HG03521 (cell line): ENCODE measurements around the gene SPON2.

Experiments used
- ATAC-seq: cut with Tn5 transposase; IDR thresholded peaks from one replicate; pipeline ENCODE4 v1.9.1; 2021; ENCODE audit warnings: mild to moderate bottlenecking, moderate library complexity; ENCODE audit not compliant: unreplicated experiment

SPON2 gene

DNA sequence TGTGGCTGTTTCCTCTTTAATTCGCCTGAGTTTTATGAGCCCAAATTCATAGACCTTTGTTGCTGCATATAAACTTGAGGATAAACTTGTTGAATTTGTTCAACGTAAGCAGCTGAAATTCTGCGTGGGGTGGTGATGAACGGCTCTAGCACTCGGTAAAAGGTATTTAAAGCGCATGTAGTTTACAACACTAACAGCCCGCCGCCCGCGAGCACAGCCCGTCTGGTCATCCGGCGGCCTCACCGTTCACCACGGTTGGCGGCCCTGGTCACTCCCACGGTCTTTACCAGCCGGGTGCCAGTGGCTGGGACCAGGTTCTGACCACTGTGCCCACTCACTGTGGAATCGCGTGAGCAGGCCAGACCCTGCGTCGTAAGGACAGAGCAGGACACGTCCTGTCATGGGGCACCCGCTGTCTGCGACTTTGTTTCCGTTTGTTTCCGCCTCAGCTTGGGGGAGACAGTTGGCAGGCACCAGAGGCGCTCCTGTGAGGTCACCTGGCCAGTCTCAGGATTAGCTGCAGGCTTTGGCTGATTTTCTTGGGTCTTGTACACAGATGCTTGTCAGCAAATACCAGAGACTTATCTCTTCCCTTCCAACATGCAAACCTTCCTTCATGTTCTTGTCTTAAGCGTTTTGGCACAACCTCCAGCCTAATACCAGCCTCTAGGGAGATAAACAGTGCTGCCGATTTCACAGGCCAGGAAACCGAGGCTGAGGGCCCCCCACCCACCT, 36.8 kb upstream of the SPON2 start:
- ATAC-seq, result no peak

DNA sequence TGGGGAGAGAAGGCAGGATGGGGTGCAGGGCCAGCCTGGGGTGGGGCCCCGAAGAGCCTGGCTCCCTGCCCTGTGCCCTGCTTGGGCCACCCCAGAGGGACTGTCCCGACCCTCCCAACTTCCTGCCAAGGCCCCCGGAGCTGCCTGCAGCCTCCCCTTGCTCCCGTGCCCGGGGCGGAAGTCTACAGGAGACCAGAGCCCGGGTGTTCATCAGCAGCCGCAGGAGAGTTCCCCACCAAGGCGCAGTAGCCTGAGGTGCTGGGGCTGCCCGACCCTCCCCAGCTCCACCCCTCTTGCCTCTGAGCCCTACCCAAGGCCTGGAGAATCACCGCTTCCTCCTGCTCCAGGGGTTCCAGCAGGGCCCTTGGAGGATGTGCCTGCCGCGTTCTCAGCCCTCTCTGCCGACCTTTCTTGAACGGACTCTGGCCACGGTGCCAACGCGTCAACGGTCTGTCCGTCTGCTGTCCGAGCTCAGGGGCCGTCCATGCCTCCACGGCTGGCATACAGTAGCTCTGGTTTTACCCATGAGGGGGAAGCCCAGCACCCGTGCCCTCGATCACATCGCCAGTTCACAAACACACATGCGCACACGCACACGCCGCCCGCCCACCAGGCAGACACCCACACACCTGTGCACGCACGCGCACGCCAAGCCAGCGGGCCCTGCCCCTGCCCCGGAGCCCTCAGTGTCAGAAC, 36.0 kb upstream of the SPON2 start:
- ATAC-seq, result no peak

DNA sequence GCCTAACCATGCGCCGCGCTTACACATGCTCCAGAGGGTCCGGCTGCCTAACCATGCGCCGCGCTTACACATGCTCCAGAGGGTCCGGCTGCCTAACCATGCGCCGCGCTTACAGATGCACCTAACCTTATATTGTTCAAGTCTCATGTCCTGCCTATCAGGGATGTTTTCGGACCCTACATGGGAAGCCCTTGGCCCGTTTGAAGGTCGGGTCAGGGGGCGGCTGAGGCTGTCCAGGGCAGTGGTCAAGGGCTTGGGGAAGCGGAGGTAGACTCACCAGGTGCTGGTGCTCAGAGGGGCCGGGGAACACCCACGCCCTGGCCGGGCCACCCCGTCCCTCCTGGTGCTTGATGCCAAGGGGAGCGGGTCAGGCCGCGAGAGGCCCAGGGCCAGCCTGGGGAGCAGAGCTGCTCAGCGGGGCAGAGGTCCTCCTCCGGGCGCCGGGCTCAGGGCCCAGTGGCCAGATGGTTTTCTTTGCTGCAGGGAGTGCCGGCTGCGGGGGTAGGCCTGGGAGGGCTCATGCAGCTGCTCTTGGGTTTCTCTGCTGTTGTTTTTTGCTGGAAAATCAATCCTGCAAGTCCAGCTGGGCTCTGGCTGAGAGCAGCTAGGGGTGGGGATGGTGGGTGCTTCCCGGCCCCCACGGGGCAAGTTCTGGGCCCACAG, 35.4 kb upstream of the SPON2 start:
- no peak for ATAC-seq

DNA sequence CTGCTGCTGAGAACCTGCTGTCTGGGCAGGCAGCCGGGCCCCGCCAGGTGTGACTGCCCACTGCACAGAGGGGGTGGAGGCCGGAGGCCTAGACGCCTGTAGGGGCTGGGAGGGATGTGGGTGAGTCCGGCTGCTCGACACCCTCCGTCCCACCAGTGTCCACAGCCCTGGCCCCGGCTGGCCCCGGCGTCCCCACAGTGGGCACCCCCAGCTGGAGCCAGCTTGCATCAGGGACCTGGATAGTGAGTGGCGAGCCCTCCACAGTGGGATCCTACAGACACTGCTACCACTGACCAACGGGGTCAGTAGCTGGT, 34.7 kb upstream of the SPON2 start:
- no peak for ATAC-seq

DNA sequence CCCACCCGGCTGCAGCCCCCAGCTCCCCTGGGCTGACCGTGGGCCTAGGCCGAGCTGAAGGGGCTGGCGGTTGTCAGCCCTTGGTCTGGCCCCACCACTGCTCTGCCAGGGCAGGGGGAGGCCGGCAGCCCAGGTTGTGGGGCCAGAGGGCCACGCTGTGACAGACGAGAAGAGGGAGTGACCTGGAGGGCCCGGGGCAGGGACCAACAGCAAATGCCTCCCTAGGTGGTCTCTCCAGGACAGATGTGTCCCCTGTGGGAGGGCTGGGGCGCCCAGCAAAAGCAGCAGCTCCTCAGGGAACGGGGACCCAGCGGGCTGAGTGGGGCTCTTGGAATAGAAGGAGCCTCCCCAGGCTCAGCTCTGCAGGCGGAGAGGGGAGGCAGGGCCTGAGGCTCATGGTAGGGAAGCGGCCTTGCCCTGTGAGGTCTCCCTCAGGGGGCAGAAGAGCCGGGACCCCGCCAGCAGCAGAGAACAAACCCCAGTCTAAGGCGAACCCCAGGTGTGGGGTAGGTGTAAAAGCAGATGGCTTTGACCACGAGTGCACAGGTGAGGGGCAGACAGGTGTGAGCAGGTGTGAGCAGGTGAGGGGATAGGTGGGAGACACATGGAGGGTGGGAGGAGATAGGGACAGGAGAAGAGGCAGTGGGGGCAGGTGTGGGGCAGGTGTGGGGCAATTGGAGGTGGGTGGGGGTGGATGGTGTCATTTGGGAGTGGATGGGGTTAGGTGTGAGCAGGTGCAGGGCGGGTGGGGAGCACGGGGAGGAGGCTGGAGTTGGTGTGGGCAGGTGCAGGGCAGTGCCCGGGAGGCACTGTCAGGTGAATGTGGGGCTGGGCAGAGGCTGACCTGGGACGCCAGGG, 34.1 kb upstream of the SPON2 start:
- no peak for ATAC-seq

DNA sequence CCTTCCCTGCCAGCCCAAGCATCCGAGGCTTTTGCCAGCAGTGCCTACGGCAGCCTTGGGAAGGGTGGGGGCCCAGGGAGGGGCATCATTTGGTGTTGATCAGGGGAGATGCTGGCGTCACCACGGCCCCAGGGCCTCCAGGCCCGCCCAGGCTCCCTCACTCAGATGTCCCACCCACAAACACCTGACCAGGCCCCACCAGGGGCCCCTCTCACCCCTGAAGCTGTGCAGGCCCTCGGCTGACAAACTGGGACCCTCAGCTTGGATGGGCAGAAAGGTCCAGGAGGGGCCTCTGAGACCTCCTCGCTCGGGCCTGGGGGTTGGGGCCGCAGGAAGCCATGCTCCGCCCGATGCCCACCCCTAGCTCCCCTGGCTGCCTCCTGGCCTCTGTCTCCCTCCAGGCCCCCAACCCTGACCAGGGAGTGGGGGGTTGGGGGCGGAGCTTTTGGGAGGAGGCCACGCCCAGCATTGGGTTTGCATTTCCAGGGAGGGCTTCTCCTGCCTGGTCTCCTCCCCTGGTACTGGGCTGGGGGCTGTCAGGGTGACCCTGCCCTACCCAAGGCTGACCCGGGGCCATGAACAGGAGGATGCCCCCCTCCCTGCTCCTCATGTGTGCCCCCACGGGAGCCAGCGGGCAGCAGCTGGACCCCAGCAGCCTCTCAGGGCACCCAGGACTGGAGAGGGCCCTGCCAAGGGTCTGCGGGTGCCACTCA, 33.4 kb upstream of the SPON2 start:
- no peak for ATAC-seq

DNA sequence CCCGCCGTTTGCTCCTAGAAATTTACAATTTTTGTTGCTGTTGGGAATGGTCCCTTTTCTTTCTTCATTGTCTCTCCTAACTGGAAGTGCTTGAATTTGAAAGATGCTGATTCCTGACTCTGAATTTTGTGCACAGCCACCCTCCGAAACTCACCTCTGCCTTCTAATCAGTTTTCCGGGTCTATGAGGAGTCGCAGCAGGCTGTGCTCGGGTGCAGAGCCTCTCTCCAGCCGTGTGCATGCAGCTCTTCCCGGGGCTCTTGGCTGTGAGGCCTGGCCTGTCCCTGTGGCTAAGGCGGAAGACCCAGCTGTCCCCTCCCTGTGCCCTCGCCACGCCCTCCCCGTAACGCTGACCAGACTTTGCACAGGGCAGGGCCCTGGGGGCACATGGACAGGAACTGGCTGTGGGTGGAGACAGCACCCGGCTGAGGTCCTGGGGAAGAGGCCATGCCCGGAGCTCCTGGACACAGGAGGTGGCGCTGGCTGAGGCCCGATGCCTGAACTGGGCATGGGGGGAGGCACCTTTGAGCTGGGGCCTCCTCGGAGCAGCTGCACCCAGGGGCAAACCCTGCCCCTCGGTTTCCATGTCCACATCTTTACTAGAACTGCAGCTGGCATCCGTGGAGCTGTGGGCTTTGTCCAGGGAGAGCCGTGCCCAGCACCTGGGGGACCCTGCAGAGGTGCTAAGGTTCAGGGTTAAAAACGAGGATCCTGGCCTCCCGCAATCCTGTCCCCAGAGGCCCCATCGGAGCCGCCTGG, 32.6 kb upstream of the SPON2 start:
- no peak for ATAC-seq

DNA sequence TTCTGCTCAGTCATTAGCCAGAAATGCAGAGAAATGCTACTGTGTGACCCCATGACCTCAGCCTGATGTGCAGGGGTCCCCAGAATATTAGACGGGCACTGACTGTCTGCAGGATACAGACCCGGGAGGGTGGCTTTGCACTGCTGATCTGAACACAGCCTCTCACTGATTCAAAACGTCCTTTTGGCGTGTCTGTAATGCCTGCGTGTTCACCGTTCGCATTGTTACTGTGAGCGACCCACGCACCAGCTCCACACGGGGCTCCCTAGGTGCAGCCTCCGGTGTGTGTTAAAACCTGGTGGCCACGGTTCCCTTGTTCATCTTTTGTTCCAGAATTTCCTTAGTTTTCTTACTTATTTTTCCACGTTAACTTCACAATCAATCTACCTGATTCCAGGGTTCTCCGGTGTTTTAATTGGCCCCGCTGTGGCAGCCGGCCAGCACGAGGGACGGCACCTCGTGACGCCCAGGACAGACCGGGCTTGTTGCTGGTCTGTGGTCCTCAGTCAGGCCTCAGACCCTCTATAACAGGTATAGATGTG, 32.0 kb upstream of the SPON2 start:
- ATAC-seq, result no peak

DNA sequence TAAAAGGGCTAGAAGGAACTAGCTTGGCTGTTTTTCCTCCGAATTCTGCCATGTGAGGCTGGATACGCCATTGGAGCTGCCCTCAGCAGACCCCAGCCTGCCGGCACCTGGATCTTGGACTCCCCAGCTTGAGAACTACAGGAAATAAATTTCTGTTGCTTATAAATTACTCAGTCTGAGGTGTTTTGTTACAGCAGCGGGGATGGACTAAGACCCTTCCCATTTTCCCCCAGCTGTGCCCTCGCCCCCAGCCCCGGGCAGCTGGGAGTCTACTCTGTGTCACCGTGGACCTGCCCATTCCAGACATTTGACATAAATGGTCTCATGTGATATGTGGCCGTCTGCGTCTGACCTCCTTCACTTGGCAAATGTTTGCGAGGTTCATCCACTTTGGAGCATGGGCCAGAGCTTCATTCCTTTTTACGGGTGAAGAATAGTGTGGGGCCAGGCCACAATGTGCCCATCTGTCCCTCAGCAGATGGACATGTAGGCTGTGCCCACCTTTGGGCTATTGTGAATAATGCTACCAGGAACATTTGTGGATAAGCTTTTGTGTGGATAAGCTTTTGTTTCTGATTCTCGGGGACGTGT, 30.7 kb upstream of the SPON2 start:
- no peak for ATAC-seq

DNA sequence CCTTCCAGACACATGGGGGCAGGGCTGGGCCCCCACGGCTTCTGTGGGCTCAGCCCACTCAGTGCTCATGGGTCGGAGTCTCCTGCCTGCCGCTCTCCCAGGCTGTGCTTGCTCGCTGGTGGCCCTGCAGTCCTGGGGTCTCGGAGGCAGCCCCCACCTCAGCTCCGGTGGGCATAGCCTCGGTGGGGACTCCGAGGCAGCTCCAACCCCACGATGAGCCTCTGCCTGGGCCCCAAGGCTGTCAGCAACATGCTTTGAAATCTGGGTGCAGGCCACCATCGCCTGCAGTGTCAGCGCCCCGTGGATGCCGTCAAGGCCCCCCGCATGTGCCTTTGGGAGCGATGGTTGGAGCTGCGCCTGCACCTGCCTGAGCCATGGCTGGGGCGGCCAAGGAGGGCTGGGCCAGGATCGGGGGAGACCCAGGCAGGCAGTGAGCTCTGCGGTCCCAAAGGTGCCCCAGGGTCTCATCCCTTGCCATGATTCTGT, 30.2 kb upstream of the SPON2 start:
- no peak for ATAC-seq

DNA sequence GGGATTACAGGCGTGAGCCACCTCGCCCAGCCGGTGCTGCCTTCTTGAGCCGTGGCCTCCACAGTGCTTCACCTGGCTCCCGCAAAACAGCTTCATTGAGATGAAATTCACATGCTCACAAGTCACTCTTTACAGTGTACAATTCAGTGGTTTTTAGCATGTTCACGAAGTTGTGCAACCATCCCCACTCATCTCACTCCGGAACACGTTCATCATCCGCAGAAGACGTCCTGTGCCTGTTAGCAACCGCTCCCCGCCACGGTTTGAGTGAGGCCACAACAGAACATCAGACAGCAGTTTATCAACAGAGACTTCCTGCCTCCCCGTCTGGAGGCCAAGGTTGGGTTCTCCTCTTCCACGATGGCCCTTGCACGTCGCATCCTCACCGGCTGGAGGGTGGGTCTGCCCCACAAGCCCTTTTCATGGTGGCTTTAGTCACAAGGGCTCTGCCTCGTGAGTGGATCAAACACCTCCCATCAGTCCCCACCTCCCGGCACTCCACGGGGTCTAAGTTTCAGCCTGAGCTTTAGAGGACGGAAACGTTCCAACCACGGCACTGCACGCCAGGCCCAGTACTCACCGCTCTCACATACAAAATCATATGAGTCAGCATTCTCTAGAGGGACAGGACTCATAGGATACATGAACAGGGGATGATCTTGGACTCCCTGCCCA, 29.6 kb upstream of the SPON2 start:
- ATAC-seq, result no peak

DNA sequence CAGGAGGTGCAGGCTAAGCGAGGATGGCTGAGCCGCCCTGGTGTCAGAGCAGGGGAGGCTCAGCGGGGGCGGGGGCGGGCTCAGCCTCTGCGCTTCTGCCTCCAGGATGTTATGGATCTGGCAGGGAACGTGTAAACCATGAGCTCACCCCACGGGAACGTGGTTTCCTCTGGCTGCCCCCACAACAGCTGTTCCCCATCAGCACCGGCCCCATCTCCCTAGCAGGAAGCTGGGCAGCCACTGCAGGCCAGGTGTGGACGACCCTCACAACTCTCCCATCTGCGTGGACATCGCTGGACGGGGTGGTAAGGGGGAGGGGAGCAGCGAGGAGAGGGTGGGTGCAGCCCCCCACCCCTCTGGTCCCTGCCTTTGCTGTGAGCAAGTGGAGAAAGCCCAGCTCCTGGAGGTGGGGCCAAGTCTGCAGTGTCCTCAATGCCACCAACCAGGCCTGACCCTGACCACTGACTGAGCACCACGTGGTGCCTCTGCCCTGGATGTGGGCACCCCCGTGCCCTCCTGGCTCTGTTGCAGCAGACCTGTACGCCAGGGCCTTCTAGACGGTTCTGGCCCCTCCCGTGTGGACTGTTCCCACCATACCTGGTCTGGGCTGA, 28.1 kb upstream of the SPON2 start:
- ATAC-seq, result no peak

DNA sequence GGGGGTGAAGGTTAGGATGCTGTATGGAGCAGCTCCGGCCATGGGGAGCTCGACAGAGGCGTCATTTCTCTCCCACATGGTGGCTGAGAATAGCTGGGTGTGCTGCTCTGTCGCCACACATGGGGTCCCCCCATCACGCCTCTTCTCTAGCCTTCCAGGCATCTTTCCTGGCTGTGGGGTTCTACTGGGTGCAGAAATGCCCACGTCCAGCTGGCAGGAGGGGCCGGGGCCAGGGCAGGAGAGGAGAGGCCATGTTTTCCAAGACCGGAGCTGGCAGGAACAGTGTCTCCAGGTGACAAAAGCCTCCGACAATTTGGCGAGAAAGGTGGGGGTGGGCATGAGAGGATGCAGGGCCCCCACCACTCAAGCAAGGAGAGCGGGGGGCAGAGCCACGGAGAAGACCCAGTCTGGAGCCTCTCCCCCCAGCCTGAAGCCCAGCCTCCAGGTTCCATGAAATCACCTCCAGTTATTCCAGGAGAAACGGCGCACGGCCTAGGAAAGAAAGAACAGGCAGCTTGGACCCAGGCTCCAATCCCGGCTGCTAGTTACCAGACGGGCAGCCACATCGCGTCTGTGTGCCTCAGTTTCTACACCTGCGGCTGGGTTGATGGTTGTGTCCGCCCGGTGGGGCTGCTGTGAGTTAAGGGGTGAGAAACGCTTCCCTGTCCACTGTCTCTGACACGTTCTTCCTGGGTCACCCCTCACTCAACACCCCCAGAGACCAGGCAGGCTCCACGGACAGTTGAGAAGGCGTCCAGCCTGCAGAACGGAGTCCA, 27.4 kb upstream of the SPON2 start:
- ATAC-seq, result no peak

DNA sequence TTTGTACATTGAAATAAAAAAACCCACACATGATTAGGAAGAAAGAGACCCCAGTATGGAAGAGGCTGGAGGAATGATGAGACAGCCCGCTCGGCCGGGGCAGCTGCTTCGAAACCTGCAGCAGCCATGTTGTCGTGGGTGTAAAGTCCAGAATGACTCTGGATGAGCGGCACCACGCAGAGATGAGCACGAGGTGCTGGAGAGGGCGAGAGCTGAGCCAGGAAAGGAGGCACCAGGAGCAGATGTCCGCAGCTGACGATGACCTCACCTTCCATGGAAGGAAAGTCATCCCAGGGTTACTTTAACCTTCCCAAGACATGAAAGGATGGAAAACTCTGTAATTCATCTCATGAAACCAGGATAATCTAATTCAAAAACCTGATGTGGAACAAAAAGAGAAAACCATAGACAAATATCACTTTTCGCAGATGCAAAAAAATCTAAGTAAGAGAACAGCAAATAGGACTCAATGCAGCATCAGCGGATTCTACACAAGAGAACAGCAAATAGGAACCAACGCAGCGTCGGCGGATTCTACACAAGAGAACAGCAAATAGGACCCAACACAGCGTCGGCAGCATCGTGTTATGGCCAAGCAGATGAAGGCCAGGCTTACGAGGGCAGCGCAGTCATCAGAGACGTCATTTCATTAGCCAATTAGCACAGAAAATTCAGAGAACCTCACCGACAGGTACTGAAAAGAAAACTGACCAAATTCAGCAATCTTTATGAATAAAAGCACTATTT, 25.9 kb upstream of the SPON2 start:
- no peak for ATAC-seq

DNA sequence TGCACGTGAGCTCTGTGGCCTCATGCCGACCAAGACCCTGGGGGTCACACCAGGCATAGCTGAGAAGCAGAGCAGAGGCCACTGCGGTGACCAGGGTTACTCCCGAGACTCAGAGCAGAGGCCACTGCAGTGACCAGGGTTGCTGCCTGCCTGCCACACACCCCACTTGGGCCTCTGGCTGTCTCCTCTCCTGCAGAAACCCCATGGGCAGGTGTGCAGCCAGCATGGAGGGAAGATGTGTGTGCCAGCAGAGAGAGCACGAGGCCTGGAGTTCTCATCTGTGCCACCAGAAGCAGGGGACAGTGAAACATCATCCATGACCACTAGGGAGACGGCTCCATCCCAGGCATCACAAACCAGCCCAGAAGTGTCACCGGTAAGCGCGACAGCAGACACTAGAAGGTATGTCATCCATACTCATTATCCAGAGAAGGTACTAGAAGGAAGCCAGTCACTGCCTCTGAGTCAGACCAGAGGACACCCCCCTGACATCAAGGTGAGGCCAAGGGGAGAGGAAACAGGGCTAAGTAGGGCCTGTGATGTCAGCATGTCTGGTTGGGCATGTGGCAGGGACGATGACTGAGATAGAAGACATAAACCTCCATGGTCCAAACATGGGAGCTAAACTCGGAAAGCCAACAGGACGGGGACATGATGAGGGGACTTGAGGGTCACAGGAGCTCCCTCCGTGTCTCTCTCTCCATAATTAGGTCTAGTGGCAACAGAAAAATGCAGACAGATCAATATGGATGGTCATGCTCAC, 24.2 kb upstream of the SPON2 start:
- ATAC-seq, result no peak

DNA sequence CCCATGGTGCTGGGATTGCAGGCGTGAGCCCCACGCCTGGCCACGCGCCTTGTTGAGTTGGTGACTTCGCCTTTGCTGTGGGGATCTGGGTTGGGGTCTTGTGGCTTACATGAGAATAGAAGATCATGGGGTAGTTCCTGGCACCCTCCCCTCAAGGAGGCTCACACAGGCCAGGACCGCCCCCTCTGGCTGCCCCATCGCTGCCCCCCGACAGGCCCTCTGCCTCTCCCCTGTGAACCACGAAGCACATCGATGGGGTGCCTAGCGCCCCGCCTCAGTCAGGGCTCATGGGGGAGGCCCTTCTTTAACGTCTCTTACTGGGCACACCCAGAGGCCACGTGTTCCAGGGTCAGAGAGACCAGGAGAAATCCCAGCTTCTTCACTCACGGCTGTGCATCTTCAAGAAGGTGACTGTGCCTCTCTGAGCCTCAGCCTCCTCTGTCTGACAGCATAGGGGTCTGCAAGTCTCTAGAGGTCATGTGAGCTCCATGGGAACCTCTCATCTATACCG, 23.6 kb upstream of the SPON2 start:
- no peak for ATAC-seq
